NCI-H2029 treated with DMSO at 0.1 percent for 48 hours (cell line): ENCODE measurements around the gene RASA3.
"Not testable (repeated sequence)": the region's sequence is repeated elsewhere in the genome, so short reads cannot be mapped to it uniquely, and the experiment has no call there.

Source experiments
- DNase-seq: peaks from one replicate; lab custom pipeline; 2025; lab: John Stamatoyannopoulos, UW

The RASA3 gene, protein sequence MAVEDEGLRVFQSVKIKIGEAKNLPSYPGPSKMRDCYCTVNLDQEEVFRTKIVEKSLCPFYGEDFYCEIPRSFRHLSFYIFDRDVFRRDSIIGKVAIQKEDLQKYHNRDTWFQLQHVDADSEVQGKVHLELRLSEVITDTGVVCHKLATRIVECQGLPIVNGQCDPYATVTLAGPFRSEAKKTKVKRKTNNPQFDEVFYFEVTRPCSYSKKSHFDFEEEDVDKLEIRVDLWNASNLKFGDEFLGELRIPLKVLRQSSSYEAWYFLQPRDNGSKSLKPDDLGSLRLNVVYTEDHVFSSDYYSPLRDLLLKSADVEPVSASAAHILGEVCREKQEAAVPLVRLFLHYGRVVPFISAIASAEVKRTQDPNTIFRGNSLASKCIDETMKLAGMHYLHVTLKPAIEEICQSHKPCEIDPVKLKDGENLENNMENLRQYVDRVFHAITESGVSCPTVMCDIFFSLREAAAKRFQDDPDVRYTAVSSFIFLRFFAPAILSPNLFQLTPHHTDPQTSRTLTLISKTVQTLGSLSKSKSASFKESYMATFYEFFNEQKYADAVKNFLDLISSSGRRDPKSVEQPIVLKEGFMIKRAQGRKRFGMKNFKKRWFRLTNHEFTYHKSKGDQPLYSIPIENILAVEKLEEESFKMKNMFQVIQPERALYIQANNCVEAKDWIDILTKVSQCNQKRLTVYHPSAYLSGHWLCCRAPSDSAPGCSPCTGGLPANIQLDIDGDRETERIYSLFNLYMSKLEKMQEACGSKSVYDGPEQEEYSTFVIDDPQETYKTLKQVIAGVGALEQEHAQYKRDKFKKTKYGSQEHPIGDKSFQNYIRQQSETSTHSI

DNA sequence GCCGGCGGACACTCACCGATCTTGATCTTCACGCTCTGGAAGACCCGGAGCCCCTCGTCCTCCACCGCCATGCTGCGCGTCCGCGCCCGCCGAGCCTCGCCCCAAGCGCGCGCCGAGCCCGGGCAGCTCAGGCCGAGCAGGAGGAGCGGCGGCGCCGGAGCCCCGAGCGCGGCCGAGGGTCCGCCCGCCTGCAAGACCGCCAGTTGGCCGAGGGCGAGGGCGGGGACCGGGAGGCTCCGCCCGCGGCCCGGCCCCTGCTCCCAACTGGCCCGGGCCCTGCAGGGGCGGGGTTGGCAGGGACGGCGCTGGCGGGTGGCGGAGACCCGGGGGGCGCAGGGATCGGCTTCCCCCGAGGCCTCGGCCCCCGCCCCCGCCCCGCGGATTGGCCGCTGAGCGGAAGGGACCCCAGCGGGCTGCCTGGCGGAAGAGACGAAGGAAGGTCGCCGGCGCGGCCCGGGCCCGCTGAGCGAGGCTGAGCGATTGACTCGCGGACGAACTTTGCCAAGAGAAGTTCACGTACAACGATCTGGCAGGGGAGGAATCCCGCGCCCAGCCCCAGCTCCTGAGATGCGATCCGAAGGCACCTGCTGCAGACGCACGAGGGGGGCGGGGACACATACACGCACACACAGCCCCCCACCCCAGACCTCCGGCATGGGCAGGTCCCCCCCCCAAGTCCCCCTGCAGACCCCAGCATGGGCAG, at the start of gene RASA3:
Gene RASA3 (minus strand): TSS at position 205 of the 703 bp plus-strand sequence. CDS start 134 bp downstream, at position 71.
- no peak for DNase-seq

DNA sequence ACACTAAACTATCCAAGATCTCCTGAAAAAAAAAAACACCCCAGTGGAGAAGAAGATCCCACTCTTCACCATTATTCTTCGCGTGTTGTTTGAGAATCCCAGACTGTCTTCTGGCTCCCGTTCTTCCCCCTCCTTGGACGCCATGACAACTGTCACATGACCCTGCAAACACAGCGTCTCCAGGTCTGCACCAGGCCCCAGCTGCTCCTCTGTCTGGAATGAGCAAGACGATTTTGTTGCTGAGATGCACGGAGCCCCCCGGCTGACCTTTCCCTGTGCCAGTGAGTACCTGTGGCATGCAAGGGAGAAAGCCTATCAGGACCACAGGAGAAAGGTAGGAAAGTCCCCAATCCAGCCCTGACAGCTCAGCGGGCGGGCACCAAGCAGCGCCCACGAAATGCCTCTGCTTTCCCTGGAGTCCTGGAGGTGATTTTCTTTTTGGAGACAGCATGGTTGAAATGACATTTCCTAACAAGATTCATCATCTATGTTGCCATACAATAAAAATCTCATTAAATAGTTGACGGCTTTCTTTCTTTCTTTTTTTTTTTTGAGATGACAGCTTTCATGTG, 46.8 kb upstream of the RASA3 start, which contains the start of gene CFAP97D2:
Gene CFAP97D2 (plus strand): TSS at position 171 of the 572 bp plus-strand sequence. CDS start 74 bp downstream, at position 245.
- DNase-seq, result no peak

DNA sequence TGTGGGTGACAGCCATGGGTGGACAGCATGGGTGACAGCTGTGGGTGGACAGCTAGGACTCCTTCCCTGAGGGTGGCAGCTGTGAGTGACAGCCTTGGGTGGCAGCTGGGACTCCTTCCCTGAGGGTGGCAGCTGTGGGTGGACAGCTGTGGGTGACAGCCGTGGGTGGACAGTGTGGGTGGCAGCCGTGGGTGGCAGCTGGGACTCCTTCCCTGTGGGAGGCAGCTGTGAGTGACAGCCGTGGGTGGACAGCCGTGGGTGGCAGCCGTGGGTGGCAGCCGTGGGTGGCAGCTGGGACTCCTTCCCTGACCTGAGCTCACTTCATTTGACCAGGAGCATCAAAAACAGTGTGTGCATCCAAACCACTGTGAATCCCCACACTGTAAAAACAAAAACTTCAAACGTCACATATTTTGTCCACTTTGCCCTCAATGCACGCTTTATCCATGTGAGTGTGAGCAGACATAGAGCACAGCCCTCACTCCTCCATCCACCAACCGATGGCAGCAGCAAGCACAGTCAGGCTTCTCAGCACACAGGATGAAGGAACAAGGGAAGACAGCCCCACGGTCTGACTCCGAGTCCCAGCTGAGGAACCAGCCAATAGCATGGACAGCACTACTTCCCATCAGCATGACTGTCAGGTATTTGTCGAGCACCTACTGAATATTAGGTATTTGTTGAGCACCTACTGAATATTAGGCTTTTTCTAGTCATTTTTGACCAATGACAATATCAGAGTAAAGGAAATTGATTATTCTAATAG, 45.0 kb upstream of the RASA3 start:
- DNase-seq, result no peak

DNA sequence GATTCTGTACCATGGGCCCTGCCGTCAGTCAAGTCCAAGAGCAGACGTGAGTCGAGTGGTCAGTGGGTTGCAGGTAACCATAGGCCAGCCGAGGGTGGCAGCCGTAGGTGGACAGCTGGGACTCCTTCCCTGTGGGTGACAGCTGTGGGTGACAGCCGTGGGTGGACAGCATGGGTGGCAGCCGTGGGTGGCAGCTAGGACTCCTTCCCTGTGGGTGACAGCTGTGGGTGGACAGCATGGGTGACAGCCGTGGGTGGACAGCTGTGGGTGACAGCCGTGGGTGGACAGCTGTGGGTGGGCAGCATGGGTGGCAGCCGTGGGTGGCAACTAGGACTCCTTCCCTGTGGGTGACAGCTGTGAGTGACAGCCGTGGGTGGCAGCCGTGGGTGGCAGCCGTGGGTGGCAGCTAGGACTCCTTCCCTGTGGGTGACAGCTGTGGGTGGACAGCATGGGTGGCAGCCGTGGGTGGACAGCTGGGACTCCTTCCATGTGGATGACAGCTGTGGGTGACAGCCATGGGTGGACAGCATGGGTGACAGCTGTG, 44.0 kb upstream of the RASA3 start:
- DNase-seq, result not testable (repeated sequence)

DNA sequence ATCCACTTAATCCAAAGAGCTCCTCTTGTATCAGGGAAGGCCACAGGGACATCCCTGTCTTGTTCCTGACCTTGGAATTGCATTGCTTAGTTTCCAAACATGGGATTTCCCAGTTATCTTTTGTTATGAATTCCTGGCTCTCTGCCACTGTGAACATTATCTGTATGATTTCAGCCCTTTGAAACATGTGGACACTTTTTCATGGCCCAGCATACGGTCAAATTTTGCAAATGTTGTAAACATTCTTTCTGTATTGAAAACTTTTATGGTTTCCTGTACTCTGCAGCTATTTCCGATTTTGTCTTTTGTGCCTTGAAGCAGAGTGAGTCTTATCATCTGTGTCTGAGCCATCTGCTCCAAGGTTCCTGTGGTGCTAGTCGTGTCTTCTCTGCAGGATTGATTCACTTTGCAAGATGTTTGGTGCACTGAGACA, 42.1 kb upstream of the RASA3 start:
- no peak for DNase-seq

DNA sequence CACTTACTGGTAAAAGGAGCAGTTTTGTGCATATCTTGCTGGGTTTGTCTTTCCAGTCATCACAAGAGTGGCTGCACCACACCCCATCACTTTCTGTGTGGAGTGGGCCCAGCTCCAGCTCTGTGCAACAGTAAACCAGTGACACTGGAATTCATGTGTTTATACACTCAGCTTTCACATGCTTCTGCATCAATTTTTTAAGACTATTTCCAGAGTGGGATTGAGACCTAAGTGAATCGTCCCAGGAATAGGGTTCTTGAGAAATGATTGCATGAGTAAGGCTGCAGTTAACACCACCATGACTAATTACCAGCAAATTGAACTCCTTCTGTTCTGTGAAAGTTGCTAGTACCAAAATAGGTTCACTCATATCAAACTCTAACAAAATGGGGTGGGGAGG, 41.3 kb upstream of the RASA3 start:
- no peak for DNase-seq

DNA sequence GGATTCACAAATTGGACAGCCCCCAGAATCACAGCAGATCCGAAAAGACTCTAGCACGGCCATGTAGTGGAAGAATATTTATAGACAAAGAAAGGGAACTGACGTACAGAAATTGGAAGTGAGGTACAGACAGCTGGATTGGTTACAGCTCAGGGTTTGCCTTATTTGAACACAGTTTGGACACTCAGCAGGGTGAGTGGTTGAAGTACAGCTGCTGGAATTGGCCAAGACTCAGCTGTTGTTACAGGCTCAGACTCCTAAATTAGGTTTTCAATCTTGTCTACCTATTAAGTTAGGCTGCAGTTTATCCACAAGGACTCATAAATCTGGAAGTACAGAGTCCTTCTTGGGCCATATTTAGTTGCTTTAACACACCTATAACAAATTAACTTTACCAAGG, 40.8 kb upstream of the RASA3 start:
- no peak for DNase-seq

DNA sequence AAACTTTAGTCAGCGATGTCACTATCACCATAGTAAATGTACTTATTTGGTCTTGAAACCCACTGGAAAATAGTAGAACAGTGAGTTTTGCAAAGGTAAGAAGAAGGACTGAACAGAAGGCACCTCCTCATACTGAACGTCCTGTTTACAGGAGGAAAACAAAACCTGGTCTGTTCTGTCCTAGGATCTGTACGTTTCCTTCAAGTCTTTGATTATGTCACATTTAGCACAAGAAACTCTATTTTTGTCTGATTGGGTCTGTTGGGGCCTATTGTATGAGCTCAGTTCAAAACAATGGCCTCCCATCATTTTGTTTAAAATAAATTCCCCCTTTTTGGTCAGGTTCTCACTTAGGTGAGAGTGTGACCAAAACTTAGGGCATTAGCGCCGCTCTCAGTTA, 35.5 kb upstream of the RASA3 start:
- no peak for DNase-seq

DNA sequence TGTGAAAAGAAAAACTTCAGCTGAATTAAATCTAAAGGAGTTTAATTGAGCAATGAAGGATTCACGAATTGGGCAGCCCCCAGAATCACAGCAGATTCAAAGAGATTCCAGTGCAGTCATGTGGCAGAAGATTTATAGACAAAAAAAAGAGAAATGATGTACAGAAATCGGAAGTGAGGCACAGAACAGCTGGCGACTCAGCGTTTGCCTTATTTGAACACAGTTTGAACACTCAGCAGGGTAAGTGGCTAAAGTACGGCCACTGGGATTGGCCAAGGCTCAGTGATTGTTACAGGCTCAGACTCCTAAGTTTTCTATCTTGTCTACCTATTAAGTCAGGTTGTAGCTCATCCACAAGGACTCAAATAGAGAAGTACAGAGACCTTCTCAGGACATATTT, 35.0 kb upstream of the RASA3 start:
- no peak for DNase-seq

DNA sequence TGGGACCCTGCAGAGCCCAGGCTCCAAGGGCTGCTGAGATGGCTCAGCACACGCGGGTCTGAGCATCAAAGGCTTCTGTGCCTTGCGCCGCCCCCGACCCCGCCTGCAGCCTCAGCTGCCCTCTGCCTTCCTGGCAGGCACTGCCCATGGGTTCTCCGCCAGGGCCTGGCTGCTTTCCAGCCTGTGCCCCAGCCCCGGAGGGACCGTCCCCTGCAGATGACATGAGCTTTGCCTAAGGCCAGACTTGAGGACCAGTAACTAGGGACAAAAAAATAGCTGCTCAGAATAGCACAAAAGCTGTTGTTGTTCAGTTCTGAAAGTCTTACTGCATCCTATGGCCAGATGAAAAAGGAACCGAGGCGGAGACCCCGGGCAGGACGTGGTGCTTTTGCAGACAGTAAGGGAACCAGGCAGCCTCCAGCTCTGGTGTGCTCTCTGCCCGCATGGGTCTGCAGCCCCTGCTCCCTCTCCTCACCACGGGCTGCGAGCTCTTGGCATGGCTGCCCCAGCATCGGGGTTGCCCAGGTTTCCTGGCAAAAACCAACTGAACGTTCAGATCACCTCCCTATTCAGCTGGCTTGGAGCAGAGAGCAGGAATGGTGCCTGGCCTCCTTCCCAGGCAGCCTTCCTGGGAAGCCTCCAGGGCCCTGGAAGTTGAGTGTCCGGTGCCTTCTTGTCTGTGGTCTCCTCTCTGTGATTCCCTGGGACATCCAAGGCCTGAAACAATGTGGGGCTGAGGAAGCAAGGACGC, 34.1 kb upstream of the RASA3 start:
- no peak for DNase-seq

DNA sequence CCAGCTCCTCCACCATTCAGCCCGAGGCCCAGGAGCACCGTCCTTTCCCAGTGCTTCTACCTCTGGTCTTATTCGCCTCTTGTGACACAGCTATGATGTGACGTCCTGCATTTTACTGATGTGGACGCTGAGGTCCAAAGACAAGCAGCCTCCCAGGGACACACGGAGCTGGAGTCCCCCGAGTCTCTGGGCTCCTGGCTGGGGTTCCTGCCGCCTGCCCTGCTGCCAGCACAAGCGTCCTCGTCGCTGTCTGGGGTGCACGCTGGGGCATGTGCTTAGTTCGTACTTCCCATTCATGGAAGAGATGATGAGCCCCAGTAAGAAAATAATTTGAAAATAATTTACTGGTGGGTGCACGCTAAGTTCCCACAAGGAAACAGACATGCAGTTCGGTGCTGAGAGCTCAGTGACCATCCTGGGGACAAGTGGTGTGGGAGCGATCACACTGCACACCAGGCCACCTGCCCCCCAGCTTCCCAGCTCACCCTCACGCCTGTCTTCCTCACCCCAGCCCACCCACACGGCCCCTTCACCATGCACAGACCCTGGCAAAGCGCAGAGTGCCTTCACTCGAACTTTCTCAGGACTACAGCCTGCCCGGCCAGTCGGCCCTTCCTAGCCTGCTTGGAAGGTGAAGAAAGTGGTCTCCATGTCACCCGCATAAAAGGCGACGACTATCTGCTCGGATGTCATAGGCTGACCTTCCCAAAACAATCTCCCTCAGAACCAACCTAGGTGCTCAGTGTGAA, 32.4 kb upstream of the RASA3 start:
- no peak for DNase-seq

DNA sequence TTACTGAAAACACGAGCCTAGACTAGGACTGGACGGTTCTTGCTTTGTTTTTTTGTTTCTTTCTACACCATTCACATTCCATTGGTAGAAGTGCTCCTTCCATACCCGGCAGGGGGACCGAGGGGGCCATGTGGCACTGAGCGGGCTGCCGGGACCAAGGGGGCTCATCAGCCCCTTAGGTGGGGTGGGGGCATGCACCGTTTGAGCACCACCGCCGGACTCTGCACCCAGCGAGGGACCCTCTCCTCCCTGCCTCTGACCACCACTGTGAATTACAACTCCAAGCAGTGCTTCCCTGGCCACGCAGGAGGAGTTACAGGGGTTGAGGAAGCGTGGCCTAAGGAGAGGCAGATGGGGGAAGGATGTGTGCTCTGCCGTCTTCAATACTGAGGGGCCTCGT, 31.6 kb upstream of the RASA3 start:
- no peak for DNase-seq

DNA sequence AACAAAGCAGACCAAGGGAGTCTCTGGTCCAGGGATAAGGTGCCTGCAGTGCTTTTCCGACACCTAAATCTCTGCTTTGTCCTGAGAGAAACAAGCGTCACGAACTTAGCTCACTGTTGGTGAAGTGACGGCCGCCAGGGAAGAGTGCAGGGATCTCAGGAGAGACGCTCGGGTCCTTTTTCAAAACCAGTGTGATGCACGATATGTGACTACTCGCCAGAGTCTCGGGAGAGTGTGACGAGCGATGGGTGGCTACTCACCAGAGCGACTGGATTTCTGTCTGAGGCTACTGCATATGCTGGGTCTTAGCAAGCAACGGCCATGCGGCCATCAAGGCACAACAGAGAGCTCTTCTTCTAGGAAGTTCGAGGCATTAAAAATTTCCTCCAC, 30.1 kb upstream of the RASA3 start:
- DNase-seq, result no peak

DNA sequence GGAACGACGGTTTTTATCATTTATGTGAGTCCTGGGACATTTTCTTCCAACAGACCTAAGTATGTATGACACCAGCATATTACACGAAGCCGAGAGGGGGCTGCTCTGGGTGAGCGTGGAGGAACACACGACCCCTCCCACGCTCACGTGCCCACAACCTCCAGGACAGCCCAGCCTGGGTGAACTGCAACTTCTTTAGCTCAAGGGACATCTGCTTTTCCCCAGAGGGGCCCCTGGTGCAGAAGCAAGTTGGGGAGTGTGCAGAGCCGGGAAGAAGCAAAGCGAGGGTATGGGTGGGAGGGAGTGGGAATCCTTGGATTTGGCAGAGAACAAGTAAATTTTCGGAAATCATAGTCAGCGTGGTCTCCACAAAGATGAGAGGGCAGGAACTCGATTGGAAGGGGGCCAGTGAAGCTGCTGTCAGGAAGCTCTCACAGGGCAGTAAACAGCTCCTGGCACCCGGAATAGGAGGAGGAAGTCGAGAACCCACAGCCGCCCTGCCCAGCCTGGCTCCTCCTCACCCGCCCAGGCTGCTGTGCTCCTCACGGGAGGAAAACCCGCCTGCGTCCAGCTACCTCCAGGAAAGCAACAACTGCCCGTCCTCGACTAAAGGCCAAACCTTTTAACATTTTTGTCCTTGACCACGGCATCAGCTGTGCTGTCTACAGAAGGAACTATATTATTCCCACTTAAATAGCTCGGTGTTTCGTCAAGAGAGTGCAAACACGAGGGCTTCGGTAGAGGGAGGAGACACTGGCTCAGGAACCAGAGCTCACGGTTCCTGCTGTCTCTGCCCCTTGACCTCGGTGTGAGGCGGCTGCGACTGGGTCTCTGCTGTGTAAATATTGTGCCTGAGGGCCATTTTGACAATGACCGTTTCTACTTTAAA, 29.5 kb upstream of the RASA3 start:
- DNase-seq, result peak; percentile 17

DNA sequence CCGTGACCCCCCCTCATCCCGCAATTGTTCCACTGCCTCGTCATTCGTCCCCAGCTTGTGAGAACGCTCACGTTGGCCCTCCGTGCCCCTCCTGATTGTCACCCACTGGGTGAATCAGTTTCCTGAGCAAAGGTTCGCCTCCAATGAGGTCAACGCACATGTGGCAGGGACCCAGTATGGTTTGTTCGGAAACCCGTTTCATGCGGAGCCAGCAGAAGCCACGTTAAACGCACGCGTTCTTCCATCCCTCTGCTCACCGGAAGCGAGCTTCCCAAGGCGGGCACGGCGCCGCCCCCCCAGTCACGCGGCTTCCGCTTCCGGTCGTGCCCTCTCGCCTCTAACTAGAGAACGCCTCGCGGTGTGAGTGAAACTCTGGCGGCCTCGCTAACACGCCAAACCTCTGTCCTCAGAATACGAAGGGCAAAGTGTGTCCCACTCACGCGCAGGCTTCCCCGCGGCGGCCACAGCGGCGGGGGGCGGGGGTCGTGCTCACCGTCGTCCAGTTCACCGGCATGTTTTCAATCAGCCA, 28.7 kb upstream of the RASA3 start:
- no peak for DNase-seq

DNA sequence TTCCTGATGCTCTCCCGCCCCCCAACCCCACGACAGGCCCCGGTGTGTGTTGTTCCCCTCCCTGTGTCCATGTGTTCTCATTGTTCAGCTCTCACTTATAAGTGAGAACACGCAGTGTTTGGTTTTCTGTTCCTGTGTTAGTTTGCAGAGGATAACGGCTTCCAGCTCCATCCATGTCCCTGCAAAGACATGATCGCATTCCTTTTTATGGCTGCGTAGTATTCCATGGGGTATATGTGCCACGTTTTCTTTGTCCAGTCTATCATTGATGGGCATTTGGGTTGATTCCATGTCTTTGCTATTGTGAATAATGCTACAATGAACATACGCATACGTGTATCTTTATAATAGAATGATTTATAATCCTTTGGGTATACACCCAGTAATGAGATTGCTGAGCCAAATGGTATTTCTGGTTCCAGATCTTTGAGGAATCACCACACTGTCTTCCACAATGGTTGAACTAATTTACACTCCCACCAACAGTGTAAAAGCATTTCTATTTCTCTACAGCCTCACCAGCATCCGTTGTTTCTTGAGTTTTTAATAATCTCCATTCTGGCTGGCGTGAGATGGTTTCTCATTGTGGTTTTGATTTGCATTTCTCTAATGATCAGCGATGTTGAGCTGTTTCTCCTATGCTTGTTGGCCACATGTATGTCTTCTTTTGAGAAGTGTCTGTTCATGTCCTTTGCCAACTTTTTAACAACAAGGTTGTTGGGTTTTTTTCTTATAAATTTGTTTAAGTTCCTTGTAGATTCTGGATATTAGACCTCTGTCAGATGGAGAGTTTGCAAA, 26.6 kb upstream of the RASA3 start:
- not testable (repeated sequence) for DNase-seq

DNA sequence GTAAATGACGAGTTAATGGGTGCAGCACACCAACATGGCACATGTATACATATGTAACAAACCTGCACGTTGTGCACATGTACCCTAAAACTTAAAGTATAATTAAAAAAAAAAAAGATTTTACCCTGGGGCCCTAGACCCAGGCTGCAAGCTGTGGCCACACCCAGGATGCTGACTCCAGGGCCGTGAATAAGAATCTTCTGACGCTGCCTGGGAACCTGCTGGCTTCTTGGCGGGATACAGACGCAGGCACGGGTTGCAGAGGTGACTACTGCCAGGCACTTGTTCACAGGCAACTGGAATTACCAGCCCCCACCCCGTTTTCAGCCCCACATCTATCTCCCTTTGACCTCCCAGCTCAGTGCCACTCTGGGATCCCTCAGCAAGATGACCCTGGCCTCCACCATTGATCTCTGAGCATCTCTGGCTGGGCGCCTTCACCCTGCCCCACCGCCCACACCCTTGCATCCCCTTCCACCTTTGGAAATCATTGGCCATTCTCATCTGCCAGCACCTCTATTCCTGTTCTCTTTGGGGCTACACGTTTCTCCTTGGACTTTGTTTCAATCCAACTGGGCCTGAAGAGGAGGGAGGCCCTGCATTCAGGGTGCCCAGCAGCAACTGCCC, 25.6 kb upstream of the RASA3 start:
- no peak for DNase-seq
